ES-I3 (cell line): Measurements from ENCODE around the gene VRK3.
"Not testable (repeated sequence)": the region's sequence is repeated elsewhere in the genome, so short reads cannot be mapped to it uniquely, and the experiment has no call there.

Experiments
- H3K36me3 ChIP-seq: 2 replicates; pipeline ENCODE4 v1.6.1; 2013; ENCODE audit warnings: mild to moderate bottlenecking, low read length, control low read depth, moderate library complexity; ENCODE audit not compliant: insufficient read depth
- H3K4me1 ChIP-seq: 2 replicates; pipeline ENCODE4 v1.6.1; 2013; ENCODE audit warnings: mild to moderate bottlenecking, control low read depth, low read length; ENCODE audit not compliant: insufficient read depth
- H3K9ac ChIP-seq: 2 replicates; pipeline ENCODE4 v1.6.1; 2013; ENCODE audit warnings: low read depth, mild to moderate bottlenecking, low read length, moderate library complexity
- H3K9me3 ChIP-seq: 2 replicates; pipeline ENCODE4 v1.6.1; 2013; ENCODE audit warnings: mild to moderate bottlenecking, low read length, moderate library complexity; ENCODE audit not compliant: control insufficient read depth, insufficient read depth

VRK3 gene

GRCh38 chr19:49951806-49952478 is 73.2 kb downstream of the VRK3 start:
- Histone ChIP-seq H3K9me3 (no peaks in the 10 kb centered on the region), H3K9ac (no peak overlapping the region), H3K4me1 (peaks cover 8% of the 10 kb centered on the region; the same call in 1 of the 2 replicates), H3K36me3 (no peaks in the 10 kb centered on the region)

DNA sequence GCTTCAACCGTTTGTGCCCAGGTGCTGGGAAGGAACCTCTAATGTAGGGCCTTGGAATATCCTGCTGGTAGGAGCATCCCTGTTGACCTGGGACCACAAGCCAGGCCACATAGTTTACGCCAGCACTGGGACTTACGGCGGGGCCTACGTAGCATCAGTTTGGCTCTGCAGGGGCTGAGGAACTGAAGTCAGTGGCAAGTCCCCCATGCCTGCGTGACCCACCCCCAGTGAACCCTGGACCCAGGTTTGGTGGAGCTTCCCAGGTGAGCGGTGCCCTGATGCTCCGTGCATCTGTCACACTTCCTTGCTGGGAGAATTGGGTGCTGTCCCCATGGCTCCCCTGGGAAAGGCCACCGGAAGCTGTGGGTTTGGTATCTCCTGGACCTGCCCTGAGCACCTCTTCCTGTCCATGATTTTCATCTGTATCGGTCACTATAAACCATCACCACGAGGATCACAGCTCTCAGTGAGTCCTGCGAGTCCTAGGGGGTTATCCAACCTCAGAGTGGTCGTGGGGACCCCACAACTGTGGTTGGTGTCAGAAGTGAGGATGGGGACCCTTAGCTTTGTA is 74.1 kb downstream of the VRK3 start:
- H3K36me3 ChIP-seq: no peaks in the 10 kb centered on the region
- H3K4me1 ChIP-seq: peaks cover 8% of the 10 kb centered on the region; the same call in 1 of the 2 replicates
- H3K9me3 ChIP-seq: no peaks in the 10 kb centered on the region
- no peak overlapping the region for H3K9ac ChIP-seq

GRCh38 chr19:49950590-49950948 is 74.6 kb downstream of the VRK3 start:
- no peaks in the 10 kb centered on the region for H3K36me3 ChIP-seq
- H3K4me1 ChIP-seq: peaks cover 8% of the 10 kb centered on the region; the same call in 1 of the 2 replicates
- no peak overlapping the region for H3K9ac ChIP-seq
- no peaks in the 10 kb centered on the region for H3K9me3 ChIP-seq

- Histone ChIP-seq H3K9me3 (no peaks in the 10 kb centered on the region), H3K4me1 (peaks cover 8% of the 10 kb centered on the region; the same call in 1 of the 2 replicates), H3K36me3 (no peaks in the 10 kb centered on the region), H3K9ac (no peak overlapping the region)
Observed at GRCh38 chr19:49949742-49950589, 75.2 kb downstream of the VRK3 start.

- no peaks in the 10 kb centered on the region; the same call in 1 of the 2 replicates for H3K4me1 ChIP-seq
- H3K36me3 ChIP-seq: no peaks in the 10 kb centered on the region
- no peak overlapping the region for H3K9ac ChIP-seq
- H3K9me3 ChIP-seq: no peaks in the 10 kb centered on the region
Observed at GRCh38 chr19:49946415-49946814, 78.8 kb downstream of the VRK3 start.

DNA sequence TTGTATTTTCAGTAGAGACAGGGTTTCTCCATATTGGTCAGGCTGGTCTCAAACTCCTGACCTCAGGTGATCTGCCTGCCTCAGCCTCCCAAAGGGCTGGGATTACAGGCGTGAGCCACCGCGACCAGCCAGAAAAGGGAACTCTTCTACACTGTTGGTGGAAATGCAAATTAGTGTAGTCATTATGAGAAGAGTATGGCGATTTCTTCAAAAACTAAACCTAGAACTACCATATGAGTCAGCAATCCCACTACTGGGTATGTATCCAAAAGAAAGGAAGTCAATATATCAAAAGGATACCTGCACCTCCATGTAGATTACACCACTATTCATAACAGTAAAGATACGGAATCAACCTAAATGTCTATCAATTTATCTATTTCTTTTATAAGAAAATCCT is 80.6 kb downstream of the VRK3 start:
- not testable (repeated sequence) for H3K4me1 ChIP-seq, H3K36me3 ChIP-seq, H3K9ac ChIP-seq, H3K9me3 ChIP-seq

DNA sequence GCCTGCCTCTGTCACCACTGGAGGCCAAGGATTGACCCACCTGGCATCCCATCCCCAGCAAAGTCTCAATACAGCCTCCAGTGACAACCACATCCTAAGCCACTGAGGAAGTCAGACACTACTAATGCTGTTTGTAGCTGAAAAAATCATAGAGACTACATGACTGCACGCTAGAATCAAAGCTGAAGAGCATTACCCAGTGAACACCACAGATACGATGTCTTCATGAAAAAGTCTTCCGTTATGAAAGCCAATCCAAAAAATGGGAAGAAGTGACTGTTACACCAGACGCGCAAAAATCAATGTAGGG is 84.7 kb downstream of the VRK3 start:
- Histone ChIP-seq H3K9ac (no peak overlapping the region), H3K4me1 (no peaks in the 10 kb centered on the region; the same call in 1 of the 2 replicates), H3K9me3 (no peaks in the 10 kb centered on the region), H3K36me3 (no peaks in the 10 kb centered on the region)

DNA sequence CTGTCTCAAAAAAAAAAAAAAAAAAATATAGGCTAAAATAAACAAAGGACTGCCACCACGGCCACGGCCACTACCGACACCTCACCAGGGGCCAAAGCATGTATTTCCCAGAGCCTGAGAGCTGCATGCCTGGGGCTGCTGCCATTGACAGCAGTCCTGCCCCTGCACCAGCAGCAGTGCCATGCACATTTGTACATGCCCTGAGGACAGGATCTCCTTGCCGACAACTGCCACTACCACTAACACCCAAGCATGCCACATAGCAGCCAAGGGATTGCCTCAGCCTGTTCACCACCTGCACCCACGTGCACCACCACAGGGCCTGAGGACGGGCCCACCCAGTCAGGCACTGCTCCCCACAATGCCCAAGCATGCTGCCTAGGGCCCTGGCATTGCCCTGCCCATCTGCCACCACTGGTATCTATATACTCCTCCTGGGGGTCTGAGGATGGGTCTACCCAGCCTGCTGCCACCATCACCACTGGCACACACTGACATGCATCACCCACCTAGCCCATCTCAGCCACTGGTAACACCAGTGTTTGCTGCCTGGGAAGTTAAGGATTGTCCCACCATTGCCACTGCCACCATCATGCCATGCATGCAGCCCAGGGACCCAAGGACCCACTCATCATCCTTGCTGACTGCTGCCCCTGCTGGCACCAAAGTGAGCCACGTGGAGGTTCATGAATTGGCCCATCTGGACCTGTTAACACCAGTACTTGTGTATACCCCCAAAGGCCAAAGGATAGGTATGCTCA is 85.3 kb downstream of the VRK3 start:
- no peak overlapping the region for H3K9ac ChIP-seq
- no peaks in the 10 kb centered on the region; the same call in 1 of the 2 replicates for H3K4me1 ChIP-seq

GRCh38 chr19:49938662-49939061 is 86.5 kb downstream of the VRK3 start:
- H3K4me1 ChIP-seq: no peaks in the 10 kb centered on the region; the same call in 1 of the 2 replicates
- no peak overlapping the region for H3K9ac ChIP-seq
- no peaks in the 10 kb centered on the region for H3K36me3 ChIP-seq
- H3K9me3 ChIP-seq: no peaks in the 10 kb centered on the region

More for the DNA sequence above, 85.3 kb downstream of the VRK3 start:
- Histone ChIP-seq H3K9me3 (no peaks in the 10 kb centered on the region), H3K36me3 (no peaks in the 10 kb centered on the region)

DNA sequence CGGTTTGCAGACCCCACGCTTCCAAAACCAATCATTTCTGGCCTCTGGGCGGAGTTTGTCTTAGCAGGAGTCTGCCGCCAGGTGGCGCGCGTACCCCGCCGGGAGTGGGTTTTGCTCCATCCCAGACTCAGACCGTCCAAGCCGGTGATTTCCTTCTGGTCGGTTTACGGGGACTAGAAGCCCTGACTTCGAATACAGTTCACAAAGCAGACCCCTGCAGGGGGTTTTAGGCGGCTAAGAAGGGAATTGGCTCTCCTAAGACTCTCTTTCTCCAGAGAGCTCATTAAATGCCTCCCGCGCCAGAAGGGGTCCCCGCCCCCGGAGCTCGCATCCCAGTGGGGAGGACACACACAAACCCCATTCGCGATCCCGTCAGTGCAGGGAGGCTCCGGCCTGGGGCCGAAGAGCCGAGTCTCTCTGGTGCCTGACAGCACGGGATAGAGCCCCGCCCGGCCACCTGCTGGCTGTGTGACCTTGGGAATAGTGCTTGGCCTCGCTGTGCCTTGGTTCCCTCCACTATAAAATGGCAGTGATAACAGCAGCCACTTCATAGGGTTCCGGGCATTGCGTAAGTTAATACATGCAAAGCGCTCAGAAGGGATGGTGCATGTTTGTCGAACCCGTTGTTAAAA is 87.3 kb downstream of the VRK3 start:
- Histone ChIP-seq H3K9me3 (no peaks in the 10 kb centered on the region), H3K9ac (peak overlapping the region; percentile 39; the same call in 1 of the 2 replicates), H3K36me3 (no peaks in the 10 kb centered on the region), H3K4me1 (no peaks in the 10 kb centered on the region; the same call in 1 of the 2 replicates)

DNA sequence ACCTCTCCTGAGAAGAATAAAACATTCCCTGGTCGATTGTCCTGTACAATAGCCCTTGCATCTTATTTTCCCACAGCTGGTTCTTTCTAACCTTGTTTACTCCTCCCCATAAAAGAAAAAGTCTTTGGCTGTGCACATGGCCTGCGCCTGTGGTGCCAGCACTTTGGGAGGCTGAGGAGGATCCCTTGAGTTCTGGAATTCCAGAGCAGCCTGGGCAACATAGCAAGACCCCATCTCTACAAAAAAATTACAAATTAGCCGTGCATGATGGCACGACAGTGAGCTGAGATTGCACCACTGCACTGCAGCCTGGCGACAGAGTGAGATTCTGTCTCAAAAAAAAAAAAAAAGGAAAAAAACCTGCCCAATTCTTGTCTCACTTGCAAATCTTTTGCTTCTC is 88.6 kb downstream of the VRK3 start:
- Histone ChIP-seq H3K9ac (no peak overlapping the region), H3K4me1 (no peaks in the 10 kb centered on the region; the same call in 1 of the 2 replicates), H3K9me3 (no peaks in the 10 kb centered on the region), H3K36me3 (no peaks in the 10 kb centered on the region)

DNA sequence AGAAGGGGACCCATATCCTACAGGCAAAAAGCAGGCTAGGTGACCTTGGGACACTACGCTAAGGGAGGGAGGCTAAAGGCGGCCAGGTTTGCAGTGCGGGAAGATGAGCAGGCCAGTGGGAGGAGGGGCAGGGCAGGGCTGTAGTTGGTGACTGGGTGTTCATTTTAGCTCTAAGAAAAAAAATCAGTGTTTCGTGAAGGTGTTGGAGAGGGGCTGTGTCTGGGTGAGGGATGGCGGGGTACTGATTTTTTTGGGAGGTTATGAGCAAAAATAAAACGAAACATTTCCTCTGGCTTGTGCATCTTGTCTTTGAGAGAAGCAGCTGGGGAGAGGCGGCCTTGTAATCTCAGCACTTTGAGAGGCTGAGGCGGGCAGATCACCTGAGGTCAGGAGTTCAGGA is 91.5 kb downstream of the VRK3 start:
- Histone ChIP-seq H3K9me3 (no peaks in the 10 kb centered on the region), H3K36me3 (no peaks in the 10 kb centered on the region), H3K4me1 (no peaks in the 10 kb centered on the region; the same call in 1 of the 2 replicates), H3K9ac (no peak overlapping the region)

DNA sequence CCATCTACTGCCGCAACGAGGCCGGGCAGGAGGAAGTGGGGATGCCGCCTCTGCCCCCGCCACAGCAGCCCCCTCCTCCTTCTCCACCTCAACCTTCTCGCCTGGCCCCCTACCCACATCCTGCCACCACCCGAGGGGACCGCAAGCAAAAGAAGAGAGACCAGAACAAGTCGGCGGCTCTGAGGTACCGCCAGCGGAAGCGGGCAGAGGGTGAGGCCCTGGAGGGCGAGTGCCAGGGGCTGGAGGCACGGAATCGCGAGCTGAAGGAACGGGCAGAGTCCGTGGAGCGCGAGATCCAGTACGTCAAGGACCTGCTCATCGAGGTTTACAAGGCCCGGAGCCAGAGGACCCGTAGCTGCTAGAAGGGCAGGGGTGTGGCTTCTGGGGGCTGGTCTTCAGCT is 92.4 kb downstream of the VRK3 start:
- Histone ChIP-seq H3K9ac (no peak overlapping the region), H3K4me1 (no peaks in the 10 kb centered on the region; the same call in 1 of the 2 replicates), H3K36me3 (no peaks in the 10 kb centered on the region), H3K9me3 (no peaks in the 10 kb centered on the region)

DNA sequence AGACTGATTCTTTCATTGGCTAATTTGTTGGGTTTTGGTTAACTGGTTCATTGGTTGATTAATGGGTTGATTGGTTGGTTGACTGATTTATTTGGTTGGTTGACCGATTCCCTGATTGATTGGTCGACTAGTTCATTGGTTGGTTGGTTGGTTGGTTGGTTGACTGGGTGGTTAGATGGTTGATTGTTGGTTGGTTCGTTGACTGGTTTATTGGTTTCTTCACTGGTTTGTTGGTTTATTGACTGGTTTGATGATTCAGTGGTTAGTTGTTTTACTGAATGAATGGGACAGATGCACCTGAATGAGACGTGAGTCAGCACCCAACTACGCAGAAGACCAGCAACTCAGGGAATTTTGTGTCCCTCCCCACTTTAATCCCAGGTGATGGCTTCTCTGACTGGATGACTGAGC is 93.1 kb downstream of the VRK3 start:
- H3K4me1 ChIP-seq: no peaks in the 10 kb centered on the region; the same call in 1 of the 2 replicates
- H3K9ac ChIP-seq: no peak overlapping the region
- H3K9me3 ChIP-seq: no peaks in the 10 kb centered on the region
- peaks cover 4% of the 10 kb centered on the region for H3K36me3 ChIP-seq
